Stimulated activated CD4-positive, alpha-beta T cell treated with anti-CD3 and anti-CD28 coated beads, TNF-alpha, amount 100 ng/mL, for 48 hours (primary cell): ENCODE data around the gene MARCKS.

ENCODE experiments used
- DNase-seq, 3 donors: peaks; one replicate each; pipeline ENCODE4 v3.0.0-alpha.2; 2020; ENCODE audit warnings: low read depth in 3 of 3

Gene MARCKS, protein sequence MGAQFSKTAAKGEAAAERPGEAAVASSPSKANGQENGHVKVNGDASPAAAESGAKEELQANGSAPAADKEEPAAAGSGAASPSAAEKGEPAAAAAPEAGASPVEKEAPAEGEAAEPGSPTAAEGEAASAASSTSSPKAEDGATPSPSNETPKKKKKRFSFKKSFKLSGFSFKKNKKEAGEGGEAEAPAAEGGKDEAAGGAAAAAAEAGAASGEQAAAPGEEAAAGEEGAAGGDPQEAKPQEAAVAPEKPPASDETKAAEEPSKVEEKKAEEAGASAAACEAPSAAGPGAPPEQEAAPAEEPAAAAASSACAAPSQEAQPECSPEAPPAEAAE

DNA sequence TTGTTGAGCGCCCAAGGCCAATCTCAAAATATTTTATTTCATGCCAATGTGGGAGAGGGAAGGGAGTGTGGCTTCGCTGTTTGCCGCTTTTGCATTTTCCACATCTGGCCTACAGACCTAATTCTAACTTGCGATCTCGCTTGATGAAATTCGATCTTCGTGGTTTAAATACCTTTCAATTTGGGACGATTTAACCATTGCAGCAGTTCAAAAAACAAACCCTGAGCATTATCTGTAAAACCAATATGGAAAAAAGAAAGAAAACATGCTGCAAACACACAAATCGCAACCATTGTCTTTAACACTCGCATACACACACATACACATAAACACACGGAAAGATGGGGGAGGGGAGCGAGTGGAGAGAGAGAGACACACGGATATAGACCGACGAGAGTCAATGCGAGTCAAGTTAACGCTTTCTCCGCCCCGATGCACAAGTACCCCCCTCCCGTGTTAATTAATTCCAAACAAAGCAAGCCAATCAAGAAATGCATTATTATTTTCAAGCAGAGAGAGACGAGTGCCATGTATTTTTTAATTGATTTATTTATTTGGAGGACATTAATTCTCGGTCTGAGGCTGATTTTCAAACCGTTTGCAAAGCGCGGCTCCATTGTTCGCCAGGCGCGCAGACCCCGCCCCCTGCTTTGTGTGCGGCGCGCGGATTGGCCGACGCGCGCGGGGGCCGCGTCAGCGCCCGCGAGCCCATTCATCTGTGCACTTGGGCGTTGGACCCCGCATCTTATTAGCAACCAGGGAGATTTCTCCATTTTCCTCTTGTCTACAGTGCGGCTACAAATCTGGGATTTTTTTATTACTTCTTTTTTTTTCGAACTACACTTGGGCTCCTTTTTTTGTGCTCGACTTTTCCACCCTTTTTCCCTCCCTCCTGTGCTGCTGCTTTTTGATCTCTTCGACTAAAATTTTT, at the start of gene MARCKS:
Gene MARCKS, plus strand, starts transcription at position 721 of the 931 bp plus-strand sequence. CDS start 401 bp downstream, outside the sequence.
- no peak for DNase-seq

DNA sequence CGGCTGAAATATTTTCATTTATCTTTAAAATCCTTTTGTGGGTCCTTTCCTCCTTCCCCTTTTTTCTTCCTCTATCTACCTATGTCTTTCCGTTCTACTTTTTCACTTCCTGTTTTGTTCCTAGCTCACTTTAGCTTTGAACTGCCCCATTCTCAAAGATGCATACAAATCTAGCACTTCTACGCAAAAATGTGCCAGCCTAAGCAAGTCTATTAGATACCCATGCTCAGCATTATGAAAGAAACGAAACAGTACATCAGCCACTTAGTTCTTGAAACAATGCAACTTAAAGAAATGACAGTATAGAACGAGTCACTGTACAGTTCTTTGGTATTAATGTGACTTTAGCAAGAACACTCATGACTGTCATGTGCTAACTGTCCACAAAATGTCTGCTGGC, 47.3 kb upstream of the MARCKS start:
- DNase-seq = no peak

DNA sequence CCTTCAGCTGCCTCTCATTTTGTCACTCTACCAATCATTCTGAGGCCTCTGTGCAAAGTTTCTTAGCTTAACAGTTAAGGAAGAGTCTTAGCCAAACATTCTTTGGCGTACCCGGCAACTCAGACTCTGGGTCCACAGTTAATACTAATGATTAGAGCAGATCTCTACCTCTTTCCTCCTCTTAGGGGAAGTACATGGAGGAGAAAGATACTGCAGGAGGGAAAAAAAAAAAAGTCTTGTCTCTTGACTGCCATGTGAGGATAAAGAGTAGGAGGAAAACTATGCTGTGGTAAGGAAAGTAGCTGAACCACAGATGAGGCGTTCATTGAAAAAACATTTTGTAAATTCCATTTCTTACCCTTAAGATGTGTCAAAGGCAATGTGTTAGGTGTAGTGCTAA, 44.0 kb upstream of the MARCKS start:
- no peak for DNase-seq

DNA sequence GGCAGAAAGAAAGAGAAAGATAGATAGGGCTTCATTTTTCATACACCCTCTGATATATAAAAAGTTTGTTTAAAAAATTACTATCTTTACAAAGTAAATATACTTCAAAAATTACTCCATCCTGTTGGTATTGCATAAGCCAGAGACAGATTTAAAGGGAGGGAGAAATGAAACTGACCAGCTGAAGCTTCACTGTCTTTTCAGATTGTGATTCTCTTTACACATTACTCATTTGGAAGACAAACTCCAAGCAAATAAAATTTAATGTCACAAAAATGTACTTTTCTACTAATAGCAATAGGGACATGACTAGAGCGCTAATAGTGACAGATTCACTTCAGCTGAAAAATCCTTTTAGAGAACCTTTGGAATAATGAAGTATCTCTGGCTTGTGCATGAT, 38.6 kb upstream of the MARCKS start:
- DNase-seq = no peak

DNA sequence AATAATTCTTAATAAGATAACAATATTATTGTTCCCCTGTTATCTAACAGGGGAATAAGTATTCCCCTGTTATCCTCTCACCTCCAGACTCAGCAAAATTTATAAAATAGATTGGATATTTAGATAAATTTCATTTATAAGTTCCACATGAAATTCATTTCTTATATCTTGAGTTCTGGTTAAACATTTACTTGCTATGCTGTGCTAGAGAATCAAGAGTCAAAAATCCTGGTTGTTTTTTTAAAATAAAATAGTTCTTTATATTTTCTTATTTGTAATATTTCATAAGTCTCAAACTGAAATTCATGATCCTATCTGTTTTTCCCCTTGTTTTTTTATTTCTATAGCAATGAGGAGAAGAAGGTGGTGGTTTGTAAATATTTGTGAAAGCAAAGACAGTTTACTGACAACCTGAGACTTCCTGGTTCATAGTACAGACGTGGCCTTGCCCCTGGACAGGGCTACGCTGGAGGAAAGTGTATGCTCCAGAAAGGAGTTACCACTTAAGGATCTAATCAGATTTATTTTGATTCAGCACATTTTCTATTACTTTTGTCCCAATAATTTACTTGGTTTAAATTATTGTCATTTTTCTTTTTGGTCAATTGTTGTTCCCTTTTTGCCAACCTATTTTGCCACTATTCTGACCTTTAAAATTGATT, 37.8 kb upstream of the MARCKS start:
- DNase-seq = no peak

DNA sequence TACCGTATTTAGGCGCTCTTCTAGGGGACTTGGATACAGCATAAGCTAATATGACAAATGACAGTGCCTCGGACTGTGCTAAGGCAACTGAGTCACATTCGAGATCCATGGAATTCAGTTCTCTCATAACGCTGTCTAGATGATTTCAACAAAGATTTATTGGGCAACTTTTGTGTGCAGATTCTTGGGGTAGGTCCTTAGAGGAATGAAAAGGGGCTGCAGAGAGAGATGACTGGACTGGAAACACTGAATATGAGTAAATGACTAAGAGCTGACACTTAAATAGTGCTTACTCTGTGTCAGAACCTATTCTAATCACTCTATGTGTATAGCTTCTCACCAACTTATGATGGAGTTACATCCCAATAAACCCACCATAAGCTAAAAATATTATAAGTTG, 36.4 kb upstream of the MARCKS start:
- DNase-seq = no peak

DNA sequence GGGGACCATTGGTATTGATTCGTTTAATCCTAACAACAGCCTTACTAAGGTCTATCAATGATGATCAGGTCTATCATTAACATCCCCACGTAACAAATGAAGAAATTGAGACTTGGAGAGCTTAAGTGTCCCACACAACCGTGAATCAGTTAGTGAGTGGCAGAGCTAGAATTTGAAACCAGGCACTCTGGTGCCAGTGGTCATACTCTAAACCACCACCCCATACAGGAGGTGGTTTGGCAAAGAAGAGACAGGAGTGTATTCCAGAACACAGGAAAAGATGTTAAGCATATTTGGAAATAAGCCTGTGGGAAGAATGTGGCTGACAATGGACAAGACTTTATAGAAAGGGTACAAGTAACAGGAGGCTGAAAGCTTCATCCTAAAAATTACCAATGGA, 35.7 kb upstream of the MARCKS start:
- no peak for DNase-seq

DNA sequence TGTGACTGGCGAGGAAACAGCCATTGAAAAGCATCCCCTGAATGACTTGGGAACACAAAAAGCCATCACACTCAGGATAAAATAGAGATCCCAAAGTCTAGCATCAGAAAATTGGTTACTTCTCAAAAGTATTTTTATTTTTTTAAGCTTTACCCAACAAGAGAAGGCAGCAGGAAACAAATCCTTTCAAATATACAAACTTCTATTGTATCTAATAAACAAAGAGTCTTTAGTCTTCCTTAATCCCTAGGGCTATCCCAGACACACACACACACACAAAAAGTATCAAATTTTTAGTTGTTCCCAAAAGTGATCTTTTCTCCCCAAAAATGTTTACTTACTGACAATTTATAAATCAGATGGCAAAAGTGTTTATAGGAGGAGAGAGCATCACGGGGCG, 33.2 kb upstream of the MARCKS start:
- no peak for DNase-seq

DNA sequence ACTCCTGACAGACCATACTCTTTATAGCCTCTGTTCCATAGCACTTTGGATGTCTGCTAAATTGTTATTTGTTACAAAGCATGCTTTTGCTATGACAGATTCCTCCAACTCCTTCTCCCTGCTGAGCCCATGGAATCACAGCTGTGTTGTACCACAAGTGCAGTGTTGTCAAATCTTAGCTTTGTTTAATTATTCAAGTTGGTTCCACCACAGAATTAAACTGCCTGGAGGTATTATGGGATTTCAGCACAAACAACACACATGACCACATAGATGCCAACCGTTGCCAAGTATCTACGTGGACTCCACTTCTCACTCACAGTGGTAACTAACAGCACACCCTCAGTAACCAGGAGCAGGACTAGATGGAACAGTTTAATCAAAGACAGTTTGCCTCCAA, 32.7 kb upstream of the MARCKS start:
- no peak for DNase-seq

DNA sequence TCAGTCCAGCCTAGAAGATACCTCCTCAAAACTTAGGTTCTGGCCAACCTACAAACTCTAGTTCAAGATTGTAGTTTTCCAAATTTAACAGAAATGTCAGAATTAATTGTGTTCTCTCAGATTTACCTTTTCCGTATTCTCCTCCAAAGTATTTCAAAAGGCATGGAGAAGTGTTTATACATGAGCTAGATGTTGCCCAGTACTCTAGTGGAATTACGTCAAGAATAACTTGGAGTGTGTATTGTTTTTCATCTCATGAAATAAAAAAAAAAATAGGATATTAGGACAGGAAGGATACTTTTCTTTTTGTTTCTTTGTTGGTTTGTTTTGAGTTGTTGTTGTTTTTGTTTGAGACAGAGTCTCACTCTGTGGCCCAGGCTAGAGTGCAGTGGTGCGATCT, 32.3 kb upstream of the MARCKS start:
- no peak for DNase-seq

DNA sequence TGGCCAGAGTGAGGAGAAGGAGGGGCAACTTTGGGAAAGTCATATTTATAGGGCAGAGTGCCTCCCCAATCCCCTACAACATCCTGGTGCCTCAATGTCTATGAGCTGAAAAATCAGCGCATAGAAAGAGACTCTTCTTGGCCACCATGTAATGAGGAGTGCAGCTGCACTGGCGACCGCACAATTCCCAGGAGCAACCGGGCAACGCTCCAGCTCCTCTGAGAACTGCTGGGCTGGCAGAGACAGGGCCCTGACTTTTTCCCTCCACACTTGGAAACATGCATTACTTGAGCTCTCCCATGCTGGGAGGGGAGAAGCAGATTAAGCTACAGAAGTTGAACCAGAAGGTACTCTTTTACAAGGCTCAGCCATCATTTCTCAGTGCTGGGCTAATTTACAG, 31.4 kb upstream of the MARCKS start:
- DNase-seq = no peak

DNA sequence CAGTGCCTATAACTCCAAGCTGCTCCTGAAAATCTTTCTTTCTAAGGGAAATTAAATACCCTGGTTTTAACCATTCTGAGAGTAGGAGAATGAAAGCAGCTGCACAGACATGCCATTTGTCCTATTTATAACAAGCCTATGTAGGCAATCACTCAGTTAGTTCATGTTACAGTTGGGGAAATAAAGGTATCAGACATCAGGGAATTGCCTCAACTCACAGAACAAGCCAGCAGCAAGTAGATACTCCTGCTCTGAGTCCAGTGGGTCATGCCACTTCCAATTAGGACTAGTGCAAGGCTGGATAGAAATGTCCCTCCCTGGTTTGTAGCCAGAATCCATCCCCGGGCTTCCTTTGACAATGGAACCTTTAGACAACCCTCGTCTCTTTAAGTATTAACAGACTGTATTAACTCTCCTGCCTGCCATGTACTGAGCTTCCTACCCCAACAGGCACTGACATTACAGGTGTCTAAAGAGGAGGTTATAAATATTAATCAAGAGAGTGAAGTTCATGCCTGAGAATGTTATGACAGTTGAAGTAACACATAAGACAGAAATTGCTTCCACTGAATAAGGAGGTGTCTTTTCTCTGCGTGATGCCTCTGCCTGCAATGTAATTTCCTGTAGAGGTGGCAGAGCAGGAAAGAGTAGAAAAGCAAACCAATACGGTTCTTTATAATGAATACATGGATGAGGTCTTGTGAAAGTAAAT, 28.0 kb upstream of the MARCKS start:
- no peak for DNase-seq

DNA sequence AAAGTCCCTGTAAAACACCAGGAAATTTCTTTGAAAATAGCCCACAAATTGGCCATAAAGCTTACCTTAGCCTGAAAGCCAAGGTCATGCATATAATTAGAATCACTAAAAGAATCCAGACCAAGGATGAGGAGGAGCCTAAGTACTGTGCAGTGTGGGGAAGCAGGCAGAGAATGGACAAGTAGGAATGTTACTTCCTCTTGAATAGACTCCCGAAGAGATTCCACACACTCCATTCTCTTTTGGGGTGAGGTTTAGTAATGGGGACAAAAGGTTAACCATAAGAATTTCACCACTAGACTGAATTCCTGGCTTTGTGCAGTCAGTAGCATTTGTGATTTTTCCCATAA, 27.5 kb upstream of the MARCKS start:
- no peak for DNase-seq

DNA sequence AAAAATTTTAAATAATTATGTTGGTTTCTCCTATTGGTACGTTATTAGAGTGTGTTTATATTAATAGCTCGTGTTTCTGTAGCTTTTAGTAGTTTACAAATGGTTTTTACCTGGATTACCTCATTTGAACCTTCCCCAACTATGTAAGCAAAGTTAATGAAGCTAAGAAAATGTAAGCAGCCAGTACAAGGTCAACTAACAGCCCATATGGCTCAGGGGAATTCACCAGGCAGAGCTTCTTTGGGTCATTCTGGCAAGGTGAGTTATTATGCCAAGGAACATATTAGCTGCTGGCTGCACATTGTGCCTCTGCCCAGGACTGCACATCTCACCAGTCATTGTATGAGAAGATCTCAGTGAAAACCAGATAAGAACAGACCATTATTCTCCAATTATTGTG, 27.0 kb upstream of the MARCKS start:
- DNase-seq = no peak

DNA sequence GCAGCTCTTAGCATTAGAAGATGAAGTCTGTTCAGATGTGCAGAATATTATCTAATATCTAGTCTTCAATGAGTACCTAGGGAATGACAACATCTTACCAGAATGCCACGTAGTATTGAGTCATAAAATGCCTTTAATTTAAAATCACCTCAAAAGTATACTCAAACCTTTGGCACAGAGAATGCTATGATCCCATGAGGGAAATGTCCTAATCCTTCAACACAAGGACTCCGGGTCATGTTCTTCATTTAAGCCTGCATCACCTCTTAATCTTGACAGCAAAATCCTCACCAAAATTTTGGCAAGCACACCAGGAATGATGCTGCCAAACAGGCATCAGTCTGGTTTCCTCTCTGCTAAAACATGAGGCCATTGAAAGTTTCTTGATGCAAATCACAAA, 23.6 kb upstream of the MARCKS start:
- no peak for DNase-seq

DNA sequence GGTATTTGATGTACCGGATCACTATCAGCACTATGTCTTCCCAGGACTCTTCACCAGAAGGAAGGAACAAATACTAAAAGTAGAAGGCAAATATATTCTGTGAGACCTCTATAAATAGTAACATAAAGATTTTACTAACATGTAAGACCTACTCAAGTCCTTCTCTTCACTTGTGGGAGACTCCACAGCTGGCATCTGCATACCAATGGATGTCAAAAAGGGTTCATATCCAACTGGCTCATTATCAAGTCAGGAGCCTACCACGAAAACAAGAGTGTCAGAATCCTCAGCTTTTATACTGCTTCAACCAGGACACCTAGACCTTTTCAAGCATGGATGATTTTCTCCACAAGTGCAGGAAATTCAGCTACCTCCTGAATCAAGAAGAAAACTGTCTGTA, 20.0 kb upstream of the MARCKS start:
- no peak for DNase-seq

DNA sequence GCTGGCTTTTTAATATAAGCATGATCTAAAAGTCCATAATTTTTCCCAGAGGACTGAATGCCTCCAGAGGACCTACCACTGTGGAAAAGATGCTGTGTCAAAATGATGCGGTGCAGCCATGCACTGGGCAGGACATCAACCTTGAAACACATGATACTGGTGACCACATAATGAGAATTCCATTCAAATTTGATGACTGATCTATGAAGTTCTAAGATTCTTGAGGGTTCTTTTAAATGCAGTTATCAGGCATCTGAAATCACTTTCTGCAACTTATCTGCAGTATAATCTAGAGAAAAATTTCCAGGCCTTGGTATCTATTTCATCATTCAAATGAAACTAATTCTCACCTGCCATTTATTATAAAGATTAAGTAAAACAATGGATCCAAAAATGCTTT, 15.0 kb upstream of the MARCKS start:
- no peak for DNase-seq

DNA sequence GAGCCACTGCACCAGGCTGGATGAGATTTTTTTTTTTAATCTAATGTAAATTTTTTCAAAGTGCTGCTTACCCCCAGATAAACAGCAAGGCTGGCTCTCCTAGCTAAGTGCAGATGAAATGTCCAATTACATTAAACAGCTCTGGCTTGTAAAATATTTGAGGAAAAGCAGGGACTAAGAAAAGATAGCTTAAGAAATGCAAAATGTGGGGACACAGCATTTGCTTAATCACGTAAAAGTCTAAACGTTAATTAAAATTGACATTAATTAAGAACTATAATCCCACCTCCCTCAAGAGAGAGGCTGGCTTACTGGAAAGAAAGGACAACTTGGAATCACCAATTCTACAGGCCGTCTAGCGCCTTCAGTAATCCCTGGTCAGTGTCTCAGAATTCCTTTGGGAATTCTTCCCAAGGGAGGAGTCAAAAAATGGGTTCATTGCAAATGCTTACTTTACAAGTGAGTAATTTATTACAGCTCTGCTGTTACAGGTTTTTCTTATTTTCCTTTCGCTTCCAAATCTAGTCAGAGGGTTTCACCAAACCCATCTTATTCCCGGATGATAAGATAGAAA, 13.6 kb upstream of the MARCKS start:
- no peak for DNase-seq

DNA sequence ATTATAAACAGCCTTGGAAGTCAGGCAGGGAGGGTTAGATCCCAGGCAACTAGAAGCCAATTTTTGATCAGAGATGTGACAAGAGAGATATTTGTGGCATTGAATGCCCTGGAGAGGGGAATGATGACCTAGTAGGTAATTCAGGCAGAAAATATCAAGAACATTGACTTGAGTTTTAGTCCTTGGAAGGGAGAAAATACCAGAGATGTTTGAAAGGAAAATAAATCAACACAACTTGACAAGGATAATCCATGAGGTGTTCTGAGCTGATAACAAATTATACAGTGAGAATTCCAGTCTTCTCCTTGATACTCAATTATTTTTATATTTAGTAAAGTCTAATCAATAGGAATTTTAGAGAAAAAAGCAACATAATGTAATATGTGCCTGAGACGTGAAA, 10.6 kb upstream of the MARCKS start:
- DNase-seq = no peak

DNA sequence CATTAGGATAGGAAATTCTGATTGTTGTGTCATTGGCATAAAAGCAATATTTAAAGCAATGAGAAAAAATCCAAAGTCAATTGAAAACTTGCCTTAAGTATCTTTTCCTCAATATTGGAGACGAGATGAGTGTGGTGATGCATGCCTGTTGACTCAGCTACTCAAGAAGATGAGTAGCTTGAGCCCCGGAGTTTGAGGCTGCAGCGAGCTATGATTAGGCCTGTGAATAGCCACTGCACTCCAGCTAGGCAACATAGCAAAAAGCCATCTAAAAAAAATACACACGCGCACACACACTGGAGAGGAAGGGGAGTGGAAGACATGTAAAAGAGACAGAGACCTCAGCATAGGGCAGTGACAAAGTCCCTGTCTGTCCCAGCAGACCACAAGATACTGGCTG, 9.7 kb upstream of the MARCKS start:
- no peak for DNase-seq

DNA sequence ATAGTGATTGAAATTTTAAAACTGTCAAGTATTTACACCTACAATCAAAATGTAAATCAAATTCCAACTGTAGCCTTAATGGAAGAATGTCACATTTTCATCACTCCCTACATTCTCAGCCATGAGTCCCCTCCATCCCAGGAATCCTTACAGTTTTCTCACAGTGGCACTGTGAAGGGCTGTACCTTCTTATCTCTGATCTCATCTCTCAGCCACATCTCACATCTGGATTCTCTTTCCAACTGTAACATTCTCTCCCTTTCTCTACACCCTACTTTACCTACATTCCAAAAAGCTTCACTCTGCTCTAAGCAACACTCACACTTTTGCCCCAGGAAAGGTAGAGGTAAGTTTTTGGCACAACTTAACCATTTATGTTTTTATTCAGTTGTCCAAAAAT, 8.9 kb upstream of the MARCKS start:
- DNase-seq = no peak

DNA sequence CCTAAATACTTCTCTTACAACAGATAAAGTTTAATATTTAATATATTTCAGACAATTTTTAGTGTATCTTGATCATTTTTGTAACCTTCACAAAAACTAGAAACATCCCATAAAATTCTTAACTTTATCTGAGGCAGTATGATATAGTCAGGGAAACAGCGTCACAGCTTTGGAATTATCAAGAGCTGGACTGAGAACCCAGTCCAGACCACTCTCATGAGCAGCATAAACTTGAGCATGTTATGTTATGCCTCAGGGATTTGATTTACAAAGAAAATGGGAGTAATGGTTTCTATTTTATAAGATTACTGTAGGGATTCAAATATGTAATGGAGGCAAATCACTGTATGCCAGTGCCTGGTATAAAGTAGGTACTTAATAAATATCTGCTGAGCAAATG, 8.3 kb upstream of the MARCKS start:
- DNase-seq = no peak
